Peyer's patch (tissue), 4 donors: Measurements from ENCODE around the gene FAM20C.

ENCODE experiments used
- CTCF ChIP-seq, 6 experiments: fragments of 450-650 bp in 4 of 6; fragments of 200-600 bp in 2 of 6; sonication (generic) in 1 of 6; IDR thresholded peaks; one replicate each; pipeline ENCODE4 v1.5.1; 2017 to 2019; ENCODE audit warnings: antibody characterized with exemption in 6 of 6, mild to moderate bottlenecking in 3 of 6, moderate library complexity in 1 of 6
- POLR2A ChIP-seq, 2 donors: fragments of 450-650 bp; IDR thresholded peaks; one replicate each; pipeline ENCODE4 v1.5.1; 2017; ENCODE audit warnings: antibody characterized with exemption in 2 of 2, mild to moderate bottlenecking in 2 of 2, moderate library complexity in 2 of 2

GRCh38 chr7:227926-228325 lies 35.6 kb downstream of the FAM20C start:
- TF ChIP-seq CTCF (IDR thresholded peaks at IDR 0.05) (no peak), POLR2A (IDR thresholded peaks at IDR 0.05) (no peak)
